ENCODE measurements around the gene PCDHGB6. TPM values are rescaled to one million over a fixed set of nuclear protein-coding genes. Genes with fewer than 3 reads are reported as not detected.

The PCDHGB6 gene
- total and polyA plus RNA-seq, 2 donors (not counting 3 experiments of a cell fraction or from before 2014, with no cell fraction given), result 2.3 to 4.8 TPM

GRCh38 chr5:141430332-141431113 is 22.7 kb downstream of the PCDHGB6 start, which contains the start of gene PCDHGA12:
TSS of gene PCDHGA12 (plus strand) at chr5:141430507. CDS start at chr5:141430760, 253 bp downstream.
- Histone ChIP-seq H3K27ac (ENCODE audit: insufficient read depth, low read depth, low read length) (peak within 1 kb of the TSS; percentile 10), H3K4me3 (replicated peaks in 1 of 3; ENCODE audit: insufficient read depth in 1 of 3, low read depth in 1 of 3, low read length in 3 of 3) (peak within 1 kb of the TSS; percentile 30 to 67 (median 40)), H3K9me1 (replicated peaks; ENCODE audit: control insufficient read depth, extremely low read depth, insufficient read depth, low read length) (no peaks in the 10 kb centered on the region), H4K20me1 (replicated peaks; ENCODE audit: control insufficient read depth, extremely low read depth, insufficient read depth, low read length) (no peaks in the 10 kb centered on the region), H3K4me1 (ENCODE audit: control insufficient read depth, extremely low read depth, insufficient read depth, low read length) (peaks cover 17% of the 10 kb centered on the region), H3K79me2 (ENCODE audit: control insufficient read depth, insufficient read depth, low read length) (no peaks in the 10 kb centered on the region), H3K36me3 (ENCODE audit: control insufficient read depth in 2 of 2, extremely low read depth in 1 of 2, insufficient read depth in 2 of 2, low read length in 2 of 2) (no peaks in the 10 kb centered on the region), H3K9ac (replicated peaks; ENCODE audit: extremely low read depth, insufficient read depth, low read length) (peak within 1 kb of the TSS; percentile 34), H3K4me2 (ENCODE audit: insufficient read depth, low read length) (peak within 1 kb of the TSS; percentile 93), H3K27me3 (ENCODE audit: control insufficient read depth in 2 of 2, insufficient read depth in 2 of 2, low read length in 2 of 2) (peaks cover 25 to 48% of the 10 kb centered on the region in 2 experiments), H2AFZ (ENCODE audit: low read depth, low read length) (peak within 1 kb of the TSS; percentile 86), H3K9me3 (replicated peaks; ENCODE audit: control insufficient read depth, insufficient read depth, low read length) (no peaks in the 10 kb centered on the region)
- dilution Hi-C loops (cut with MboI; ENCODE audit: extremely low pct_ligation_motif_present, low sequenced_read_pairs), result no loop called here
- POLR2A ChIA-PET, result interaction anchor here (0.7 to 1.9 kb wide), 7 partner anchors 9 to 1200 kb away, joined by 3 to 10 read pairs (median 5); partner anchors contain the start of genes PCDHGA10 and PCDHGA11
- intact Hi-C loops (cut with micrococcal nuclease), result loop anchor here (1.0 kb wide), 5 partner anchors 9 to 128 kb away; partner anchors contain the start of genes PCDHGA11 and PCDHGC3
- TF ChIP-seq MAX (IDR thresholded peaks at IDR 0.05; ENCODE audit: insufficient read depth, insufficient read length), result peak; percentile 34
- TF ChIP-seq GATA2 (IDR thresholded peaks at IDR 0.05; ENCODE audit: insufficient read depth, insufficient read length, low read depth, low read length), result no peak
- TF ChIP-seq CTCF (IDR thresholded peaks at IDR 0.05; ENCODE audit: extremely low read depth in 1 of 2, insufficient read depth in 1 of 2, low read depth in 1 of 2, low read length in 2 of 2), result peak; percentile 45 to 69
- BruUV-seq (replicated peaks), result TSS peak; percentile 48
- CTCF ChIA-PET, result interaction anchor here (0.6 to 6.8 kb wide), 66 partner anchors 9 to 613 kb away, joined by 3 to 308 read pairs (median 6); partner anchors contain the start of genes DIAPH1, PCDHB10, PCDHB14 and PCDHB15
- DNase-seq (ENCODE audit: low read depth, low spot score) (peak; percentile 87), FAIRE-seq (peak; percentile 91)
